ENCODE results near the gene OXSR1.

DNA sequence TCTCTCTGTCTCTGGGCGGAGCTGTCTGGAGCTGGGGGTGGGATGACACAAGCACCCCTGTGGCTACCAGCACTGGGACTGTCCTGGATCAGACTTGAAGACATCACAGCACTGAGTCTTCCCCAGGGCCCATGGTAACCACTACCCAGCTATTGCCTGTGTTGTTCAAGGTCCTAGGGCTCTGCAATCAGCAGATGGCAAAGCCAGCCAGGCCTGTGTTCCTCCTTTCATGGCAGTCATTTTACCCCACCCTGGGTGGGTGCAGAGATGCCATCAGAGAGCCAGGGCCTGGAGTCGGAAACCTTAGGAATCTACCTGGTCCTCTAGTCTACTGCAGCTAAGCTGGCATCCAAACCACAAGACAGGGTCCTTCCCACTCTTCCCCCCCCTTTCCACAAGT is 38.4 kb downstream of the OXSR1 start:
- TF ChIP-seq EZH2 (IDR thresholded peaks at IDR 0.05) (no peak), POLR2AphosphoS5 (IDR thresholded peaks at IDR 0.05; ENCODE audit: borderline replicate concordance, low read depth, low read length) (no peak)

Measured in SK-N-MC (cell line).